Gastroesophageal sphincter (tissue), 3 donors: ENCODE results near the gene PDZD8.

Experiments
- CTCF ChIP-seq, 4 experiments: fragments of 200-600 bp in 2 of 4; fragments of 450-650 bp in 2 of 4; sonication (generic) in 1 of 4; IDR thresholded peaks; one replicate each; pipeline ENCODE4 v1.5.1; 2017 to 2019; ENCODE audit warnings: antibody characterized with exemption in 4 of 4, mild to moderate bottlenecking in 2 of 4, moderate library complexity in 2 of 4
- EP300 ChIP-seq: sonication (generic); formaldehyde crosslinking; IDR thresholded peaks from one replicate; pipeline ENCODE4 v1.6.1; 2017; ENCODE audit warnings: antibody characterized with exemption, mild to moderate bottlenecking
- POLR2A ChIP-seq, 2 donors: fragments of 450-650 bp; IDR thresholded peaks; one replicate each; pipeline ENCODE4 v1.6.1; 2017; ENCODE audit warnings: antibody characterized with exemption in 2 of 2, mild to moderate bottlenecking in 2 of 2, moderate library complexity in 1 of 2
- POLR2AphosphoS5 ChIP-seq: sonication (generic); formaldehyde crosslinking; IDR thresholded peaks from one replicate; pipeline ENCODE4 v1.6.1; 2017; ENCODE audit warnings: antibody characterized with exemption

- no peak for TF ChIP-seq CTCF (IDR thresholded peaks at IDR 0.05)
- TF ChIP-seq POLR2A (IDR thresholded peaks at IDR 0.05): peak; percentile 91 to 97
- TF ChIP-seq POLR2AphosphoS5: peak; percentile 75
- no peak for TF ChIP-seq EP300
These were observed at the start of gene PDZD8 for GRCh38 chr10:117375360-117376178.
